Suprapubic skin (tissue), 4 donors: Measurements from ENCODE around the gene KBTBD3. TPM values are rescaled to one million over a fixed set of nuclear protein-coding genes. Genes with fewer than 3 reads are reported as not detected.

Experiments used
- DNase-seq, 2 donors: peaks; one replicate each; pipeline ENCODE4 v3.0.0-alpha.2; 2019; ENCODE audit warnings: low spot score in 2 of 2
- H3K27ac ChIP-seq: fragments of 200-600 bp; sonication (generic); one replicate; pipeline ENCODE4 v1.5.1; 2019
- H3K27me3 ChIP-seq: fragments of 200-600 bp; sonication (generic); one replicate; pipeline ENCODE4 v1.5.1; 2019
- H3K36me3 ChIP-seq: fragments of 200-600 bp; sonication (generic); one replicate; pipeline ENCODE4 v1.5.1; 2019
- H3K4me1 ChIP-seq: fragments of 200-600 bp; sonication (generic); one replicate; pipeline ENCODE4 v1.5.1; 2019
- H3K4me3 ChIP-seq: fragments of 200-600 bp; sonication (generic); one replicate; pipeline ENCODE4 v1.5.1; 2019; ENCODE audit warnings: mild to moderate bottlenecking
- H3K9me3 ChIP-seq: fragments of 200-600 bp; sonication (generic); one replicate; pipeline ENCODE4 v1.5.1; 2019
- EP300 ChIP-seq: sonication (generic); formaldehyde crosslinking; IDR thresholded peaks from one replicate; pipeline ENCODE4 v1.6.1; 2017; ENCODE audit warnings: antibody characterized with exemption
- POLR2A ChIP-seq, 2 donors: fragments of 450-650 bp; IDR thresholded peaks; one replicate each; pipeline ENCODE4 v1.6.1; 2017; ENCODE audit warnings: antibody characterized with exemption in 2 of 2, mild to moderate bottlenecking in 2 of 2, moderate library complexity in 2 of 2
- POLR2AphosphoS5 ChIP-seq, 3 donors: sonication (generic); formaldehyde crosslinking; IDR thresholded peaks; one replicate each; pipeline ENCODE4 v1.6.1; 2017; ENCODE audit warnings: antibody characterized with exemption in 3 of 3
- WGBS: methylation state at CpG from one replicate; pipeline ENCODE4 v1.1.5; 2018; 5-methylcytosine and 5-hydroxymethylcytosine counted together
- total RNA-seq, 4 donors: library from RNA; depleted of rRNA; stranded (reverse); fragments of >200 nt; gene quantifications; one replicate each; pipeline ENCODE4 v1.1.0, GENCODE V29; 2016
- TF ChIP-seq, protein P1 (sequence below), 2 donors: fragments of 200-600 bp in 1 of 2; fragments of 450-650 bp in 1 of 2; sonication (generic) in 1 of 2; IDR thresholded peaks; one replicate each; pipeline ENCODE4 v1.5.1; 2016 to 2019; ENCODE audit warnings: antibody characterized with exemption in 2 of 2, mild to moderate bottlenecking in 1 of 2, moderate library complexity in 1 of 2

Gene KBTBD3
- total RNA-seq, 4 donors from 2014 or later = 2.9 to 15.3 (median 3.8) TPM

DNA sequence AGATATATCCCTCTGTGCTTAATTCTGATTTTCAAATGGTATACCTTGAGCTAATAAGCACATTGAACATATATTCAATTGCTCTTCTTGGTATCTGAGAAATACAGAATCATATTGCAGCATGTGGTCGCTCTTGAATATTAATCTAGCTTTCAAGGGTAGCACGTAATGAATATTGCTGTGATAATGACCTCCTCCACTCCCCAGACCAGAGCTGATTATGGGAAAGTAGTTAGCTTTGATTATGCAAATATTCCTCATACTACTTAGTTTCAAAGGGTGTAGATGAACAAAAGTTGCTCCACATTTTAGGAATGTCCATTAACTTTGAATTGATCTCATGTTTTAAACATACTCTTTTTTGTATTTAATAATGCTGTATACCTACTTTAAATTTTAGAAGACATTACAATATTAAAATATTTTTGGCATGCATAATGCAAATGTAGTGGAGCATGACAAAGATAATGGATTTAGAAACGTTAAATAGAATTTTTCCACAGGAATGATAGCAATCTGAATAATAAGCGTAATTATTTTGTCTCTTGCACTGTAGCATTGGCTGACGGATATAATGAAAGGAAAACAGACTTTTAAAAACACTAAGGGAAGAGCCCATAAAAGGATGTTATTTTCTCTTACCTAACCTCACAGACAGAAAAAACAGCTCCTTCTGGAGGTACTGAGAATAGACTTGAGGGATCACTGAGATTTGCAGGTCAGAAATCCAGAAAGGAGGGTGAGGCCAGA is 27.2 kb downstream of the KBTBD3 start:
- 74% methylated on average over 5 of the region's 5 CpGs for WGBS
- H3K4me1 ChIP-seq = no peaks in the 10 kb centered on the region
- H3K27ac ChIP-seq = no peak overlapping the region
- no peak for DNase-seq
- H3K27me3 ChIP-seq = no peaks in the 10 kb centered on the region
- no peak overlapping the region for H3K4me3 ChIP-seq
- H3K9me3 ChIP-seq = no peaks in the 10 kb centered on the region
- TF ChIP-seq EP300 = no peak
- TF ChIP-seq, protein P1, sequence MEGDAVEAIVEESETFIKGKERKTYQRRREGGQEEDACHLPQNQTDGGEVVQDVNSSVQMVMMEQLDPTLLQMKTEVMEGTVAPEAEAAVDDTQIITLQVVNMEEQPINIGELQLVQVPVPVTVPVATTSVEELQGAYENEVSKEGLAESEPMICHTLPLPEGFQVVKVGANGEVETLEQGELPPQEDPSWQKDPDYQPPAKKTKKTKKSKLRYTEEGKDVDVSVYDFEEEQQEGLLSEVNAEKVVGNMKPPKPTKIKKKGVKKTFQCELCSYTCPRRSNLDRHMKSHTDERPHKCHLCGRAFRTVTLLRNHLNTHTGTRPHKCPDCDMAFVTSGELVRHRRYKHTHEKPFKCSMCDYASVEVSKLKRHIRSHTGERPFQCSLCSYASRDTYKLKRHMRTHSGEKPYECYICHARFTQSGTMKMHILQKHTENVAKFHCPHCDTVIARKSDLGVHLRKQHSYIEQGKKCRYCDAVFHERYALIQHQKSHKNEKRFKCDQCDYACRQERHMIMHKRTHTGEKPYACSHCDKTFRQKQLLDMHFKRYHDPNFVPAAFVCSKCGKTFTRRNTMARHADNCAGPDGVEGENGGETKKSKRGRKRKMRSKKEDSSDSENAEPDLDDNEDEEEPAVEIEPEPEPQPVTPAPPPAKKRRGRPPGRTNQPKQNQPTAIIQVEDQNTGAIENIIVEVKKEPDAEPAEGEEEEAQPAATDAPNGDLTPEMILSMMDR (IDR thresholded peaks at IDR 0.05) = no peak
- TF ChIP-seq POLR2A (IDR thresholded peaks at IDR 0.05) = no peak
- no peak for TF ChIP-seq POLR2AphosphoS5 (IDR thresholded peaks at IDR 0.05)
- no peaks in the 10 kb centered on the region for H3K36me3 ChIP-seq

DNA sequence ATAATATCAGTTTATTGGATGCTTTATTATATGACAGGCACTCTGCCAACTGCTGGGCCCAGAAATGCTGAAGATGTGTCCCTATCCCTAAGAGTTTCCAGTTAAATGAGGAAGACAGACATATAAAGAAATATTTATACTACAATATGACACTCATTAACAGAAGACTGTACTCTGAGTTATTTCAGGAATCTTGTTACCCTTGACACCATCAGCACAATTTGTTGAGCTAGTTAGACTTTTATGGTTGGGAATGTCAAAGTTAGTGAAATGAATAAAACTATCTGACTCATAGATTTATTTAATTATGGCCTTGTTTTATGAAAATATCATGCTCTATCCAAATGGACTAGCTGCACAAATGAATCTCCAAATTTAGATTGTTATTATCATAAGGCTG is 29.5 kb downstream of the KBTBD3 start:
- Histone ChIP-seq H3K4me3 (no peak overlapping the region), H3K27me3 (no peaks in the 10 kb centered on the region), H3K9me3 (no peaks in the 10 kb centered on the region), H3K27ac (no peak overlapping the region), H3K36me3 (no peaks in the 10 kb centered on the region), H3K4me1 (no peaks in the 10 kb centered on the region)
- no peak for DNase-seq
- TF ChIP-seq EP300 (no peak), POLR2A (IDR thresholded peaks at IDR 0.05) (no peak), POLR2AphosphoS5 (IDR thresholded peaks at IDR 0.05) (no peak)
- TF ChIP-seq, protein P1 (IDR thresholded peaks at IDR 0.05) = no peak

GRCh38 chr11:106043540-106043939 is 33.6 kb downstream of the KBTBD3 start:
- no peak overlapping the region for H3K27ac ChIP-seq
- TF ChIP-seq EP300 (no peak), POLR2AphosphoS5 (IDR thresholded peaks at IDR 0.05) (no peak), POLR2A (IDR thresholded peaks at IDR 0.05) (no peak)
- TF ChIP-seq, protein P1 (IDR thresholded peaks at IDR 0.05) = no peak
- no peaks in the 10 kb centered on the region for H3K36me3 ChIP-seq
- H3K27me3 ChIP-seq = no peaks in the 10 kb centered on the region
- H3K4me1 ChIP-seq = no peaks in the 10 kb centered on the region
- H3K9me3 ChIP-seq = no peaks in the 10 kb centered on the region
- no peak overlapping the region for H3K4me3 ChIP-seq
- no peak for DNase-seq

GRCh38 chr11:106032861-106033260 is 44.3 kb downstream of the KBTBD3 start:
- Histone ChIP-seq H3K9me3 (no peaks in the 10 kb centered on the region), H3K4me3 (no peak overlapping the region), H3K4me1 (no peaks in the 10 kb centered on the region), H3K36me3 (no peaks in the 10 kb centered on the region), H3K27me3 (peaks cover 6% of the 10 kb centered on the region), H3K27ac (no peak overlapping the region)
- TF ChIP-seq, protein P1 (IDR thresholded peaks at IDR 0.05) = no peak
- TF ChIP-seq POLR2A (IDR thresholded peaks at IDR 0.05) = no peak
- no peak for TF ChIP-seq EP300
- no peak for TF ChIP-seq POLR2AphosphoS5 (IDR thresholded peaks at IDR 0.05)
- DNase-seq = no peak
- 90% methylated on average over 2 of the region's 2 CpGs for WGBS

DNA sequence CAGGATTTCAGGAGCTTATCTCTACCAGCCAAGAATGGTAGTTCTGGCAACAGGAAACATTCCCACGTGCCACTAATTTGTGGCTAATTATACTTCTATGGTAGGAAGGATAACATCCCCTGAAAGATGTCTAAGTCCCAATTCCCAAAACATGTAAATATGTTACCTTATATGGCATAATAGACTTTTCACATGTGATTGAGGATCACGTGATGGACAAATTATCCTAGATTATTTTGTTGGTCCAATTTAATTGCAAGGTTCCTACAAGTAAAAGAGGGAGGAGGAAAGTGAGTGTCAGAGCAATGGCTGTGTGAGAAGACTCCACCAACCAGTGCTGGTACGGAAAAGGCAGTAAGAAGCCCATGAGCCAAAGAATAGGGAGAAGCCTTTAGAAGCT is 45.2 kb downstream of the KBTBD3 start:
- WGBS = 69% methylated on average over 3 of the region's 3 CpGs
- Histone ChIP-seq H3K36me3 (no peaks in the 10 kb centered on the region), H3K4me1 (no peaks in the 10 kb centered on the region), H3K9me3 (no peaks in the 10 kb centered on the region), H3K27me3 (peaks cover 6% of the 10 kb centered on the region), H3K4me3 (no peak overlapping the region), H3K27ac (no peak overlapping the region)
- TF ChIP-seq EP300 (no peak), POLR2A (IDR thresholded peaks at IDR 0.05) (no peak), POLR2AphosphoS5 (IDR thresholded peaks at IDR 0.05) (no peak)
- TF ChIP-seq, protein P1 (IDR thresholded peaks at IDR 0.05) = no peak
- no peak for DNase-seq
